GM12865 (cell line): Measurements from ENCODE around the gene C11orf52.

Experiments
- DNase-seq: peaks from one replicate; pipeline ENCODE4 v3.0.0; 2010; ENCODE audit warnings: low read depth
- H3K4me3 ChIP-seq: 2 replicates; pipeline ENCODE4 v1.5.1; 2011; ENCODE audit warnings: mild to moderate bottlenecking, low read depth, low read length, control low read depth
- TF ChIP-seq, protein P1 (sequence below): IDR thresholded peaks from 2 replicates; pipeline ENCODE4 v1.5.1; 2011; ENCODE audit warnings: low read length, control low read depth, low read depth, inconsistent platforms; ENCODE audit not compliant: insufficient read depth; ENCODE audit errors: missing control alignments

The C11orf52 gene

DNA sequence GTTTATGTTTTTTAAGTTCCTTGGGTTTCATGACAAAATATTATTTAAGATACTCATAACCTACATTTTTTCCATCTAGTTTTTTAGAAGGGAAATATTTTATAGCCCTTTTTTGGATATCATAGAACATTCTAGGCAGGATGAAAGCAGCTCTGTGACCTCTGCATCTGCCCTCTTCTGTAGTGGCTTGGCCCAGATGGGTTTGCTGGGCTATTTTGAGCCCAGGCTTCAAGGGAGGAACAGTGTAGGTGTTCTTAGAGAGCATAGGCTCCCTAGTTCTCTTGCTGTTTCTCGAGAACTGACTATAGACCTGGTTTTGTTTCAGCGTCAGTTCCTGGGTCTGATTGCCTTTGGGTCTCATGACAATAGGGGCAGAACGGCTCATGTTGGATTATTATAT is 50.6 kb downstream of the C11orf52 start:
- no peak for DNase-seq
- TF ChIP-seq, protein P1, sequence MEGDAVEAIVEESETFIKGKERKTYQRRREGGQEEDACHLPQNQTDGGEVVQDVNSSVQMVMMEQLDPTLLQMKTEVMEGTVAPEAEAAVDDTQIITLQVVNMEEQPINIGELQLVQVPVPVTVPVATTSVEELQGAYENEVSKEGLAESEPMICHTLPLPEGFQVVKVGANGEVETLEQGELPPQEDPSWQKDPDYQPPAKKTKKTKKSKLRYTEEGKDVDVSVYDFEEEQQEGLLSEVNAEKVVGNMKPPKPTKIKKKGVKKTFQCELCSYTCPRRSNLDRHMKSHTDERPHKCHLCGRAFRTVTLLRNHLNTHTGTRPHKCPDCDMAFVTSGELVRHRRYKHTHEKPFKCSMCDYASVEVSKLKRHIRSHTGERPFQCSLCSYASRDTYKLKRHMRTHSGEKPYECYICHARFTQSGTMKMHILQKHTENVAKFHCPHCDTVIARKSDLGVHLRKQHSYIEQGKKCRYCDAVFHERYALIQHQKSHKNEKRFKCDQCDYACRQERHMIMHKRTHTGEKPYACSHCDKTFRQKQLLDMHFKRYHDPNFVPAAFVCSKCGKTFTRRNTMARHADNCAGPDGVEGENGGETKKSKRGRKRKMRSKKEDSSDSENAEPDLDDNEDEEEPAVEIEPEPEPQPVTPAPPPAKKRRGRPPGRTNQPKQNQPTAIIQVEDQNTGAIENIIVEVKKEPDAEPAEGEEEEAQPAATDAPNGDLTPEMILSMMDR: no peak
- no peak overlapping the region for H3K4me3 ChIP-seq

DNA sequence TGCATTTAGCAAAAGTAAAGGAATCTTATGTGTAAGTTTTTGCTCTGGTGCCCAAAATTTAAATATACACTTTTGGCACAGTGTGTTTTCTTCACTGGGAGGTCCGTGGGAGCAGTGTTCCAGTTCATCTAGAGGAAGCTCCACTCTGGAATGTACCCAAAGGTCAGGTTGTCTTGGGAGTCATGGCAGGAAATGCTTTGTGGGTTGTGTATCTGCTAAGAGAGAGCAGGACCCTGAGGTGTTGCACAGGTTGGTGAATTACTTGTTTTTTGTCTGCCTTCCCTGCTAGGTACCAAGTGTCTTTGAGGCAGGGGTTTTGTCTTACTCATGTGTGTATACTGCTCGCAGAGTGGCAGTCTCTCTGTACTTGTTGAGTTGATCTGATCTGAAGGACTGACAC is 55.7 kb downstream of the C11orf52 start:
- no peak for DNase-seq
- TF ChIP-seq, protein P1: no peak
- H3K4me3 ChIP-seq: no peak overlapping the region

DNA sequence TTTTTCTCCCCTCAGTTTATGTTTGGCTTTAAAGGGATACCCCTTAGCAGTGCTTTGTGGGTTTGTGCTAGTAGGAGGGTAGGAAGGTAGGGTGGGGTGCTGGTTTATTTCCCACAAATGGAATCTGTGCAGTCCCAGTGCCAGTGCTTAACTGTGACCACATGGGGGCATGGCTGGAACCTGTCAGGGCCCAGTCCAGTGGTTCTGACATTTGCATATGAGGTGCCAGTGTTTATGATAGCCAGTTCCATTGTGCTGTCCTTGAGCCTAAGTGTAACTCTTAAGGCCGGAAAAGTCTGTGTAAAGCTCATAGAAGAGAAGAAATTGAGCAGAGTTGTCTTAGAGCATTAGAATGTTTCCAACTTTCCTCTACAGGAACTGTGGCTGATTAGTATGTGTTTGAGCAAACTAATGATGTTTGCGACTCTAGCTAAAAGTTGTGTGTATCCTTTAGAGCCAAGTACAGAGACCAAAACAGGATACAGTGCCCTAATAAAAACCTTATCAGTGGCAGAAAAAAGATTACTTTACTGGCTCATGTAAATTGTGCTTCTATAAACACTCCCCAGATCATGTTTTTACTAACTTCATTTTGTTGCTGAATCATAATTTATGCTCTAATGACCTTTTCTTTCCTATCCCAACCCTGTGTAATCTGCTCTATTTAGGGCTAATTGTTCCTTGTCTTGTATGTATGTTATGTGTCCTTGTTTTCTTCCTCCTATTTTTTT is 56.5 kb downstream of the C11orf52 start:
- DNase-seq: peak; percentile 8

DNA sequence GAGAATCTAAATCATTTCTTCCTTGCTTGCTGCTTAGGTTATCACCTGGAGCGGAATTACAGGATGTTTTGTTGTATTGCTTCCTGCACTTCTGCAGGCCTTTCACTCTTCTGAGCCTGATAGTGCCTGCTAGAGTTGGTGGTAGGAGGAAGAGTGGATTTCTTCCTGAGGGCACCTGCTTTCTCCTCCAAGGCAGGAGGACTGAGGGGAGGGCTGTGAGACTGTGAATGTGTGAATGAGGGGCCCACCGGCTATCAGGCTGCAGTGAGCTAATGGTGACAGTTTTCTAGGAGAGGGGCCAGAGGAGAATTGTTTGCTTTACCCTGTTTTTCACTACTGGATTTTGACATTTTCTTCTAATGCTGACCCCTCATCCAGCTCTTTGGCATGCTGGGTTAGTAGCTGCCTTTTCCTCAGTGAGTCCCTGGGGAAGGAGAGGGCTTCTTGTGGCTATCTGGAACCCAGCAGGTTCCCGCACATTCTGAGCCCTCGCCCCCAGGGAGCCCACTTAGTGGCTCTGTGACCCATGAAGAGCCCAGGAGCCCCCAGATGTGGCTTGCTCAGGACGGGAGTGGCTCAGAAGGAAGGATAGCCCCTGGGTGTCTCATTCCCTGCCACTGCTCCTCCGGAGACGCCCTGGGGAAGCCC is 57.5 kb downstream of the C11orf52 start:
- TF ChIP-seq, protein P1: no peak
- no peak for DNase-seq
- no peak overlapping the region for H3K4me3 ChIP-seq

More for the DNA sequence above, 56.5 kb downstream of the C11orf52 start:
- TF ChIP-seq, protein P1: no peak
- no peak overlapping the region for H3K4me3 ChIP-seq
